NCI-H187 (cell line): Measurements from ENCODE around the gene STK32C.
"Not testable (repeated sequence)": the region's sequence is repeated elsewhere in the genome, so short reads cannot be mapped to it uniquely, and the experiment has no call there.

Source experiments
- DNase-seq, 2 experiments: peaks; one replicate each; lab custom pipeline; 2025; lab: John Stamatoyannopoulos, UW

Gene STK32C

GRCh38 chr10:132307823-132308586 lies at the start of gene STK32C:
STK32C (minus strand) TSS chr10:132307950; CDS start chr10:132307833, 117 bp downstream.
- DNase-seq, result peak; percentile 7 to 63

GRCh38 chr10:132356621-132357195 lies 49.0 kb upstream of the STK32C start:
- DNase-seq, result no peak

GRCh38 chr10:132355754-132356153 lies 48.0 kb upstream of the STK32C start:
- no peak for DNase-seq

- DNase-seq, result no peak
These were observed 47.5 kb upstream of the STK32C start for GRCh38 chr10:132355297-132355696.

DNA sequence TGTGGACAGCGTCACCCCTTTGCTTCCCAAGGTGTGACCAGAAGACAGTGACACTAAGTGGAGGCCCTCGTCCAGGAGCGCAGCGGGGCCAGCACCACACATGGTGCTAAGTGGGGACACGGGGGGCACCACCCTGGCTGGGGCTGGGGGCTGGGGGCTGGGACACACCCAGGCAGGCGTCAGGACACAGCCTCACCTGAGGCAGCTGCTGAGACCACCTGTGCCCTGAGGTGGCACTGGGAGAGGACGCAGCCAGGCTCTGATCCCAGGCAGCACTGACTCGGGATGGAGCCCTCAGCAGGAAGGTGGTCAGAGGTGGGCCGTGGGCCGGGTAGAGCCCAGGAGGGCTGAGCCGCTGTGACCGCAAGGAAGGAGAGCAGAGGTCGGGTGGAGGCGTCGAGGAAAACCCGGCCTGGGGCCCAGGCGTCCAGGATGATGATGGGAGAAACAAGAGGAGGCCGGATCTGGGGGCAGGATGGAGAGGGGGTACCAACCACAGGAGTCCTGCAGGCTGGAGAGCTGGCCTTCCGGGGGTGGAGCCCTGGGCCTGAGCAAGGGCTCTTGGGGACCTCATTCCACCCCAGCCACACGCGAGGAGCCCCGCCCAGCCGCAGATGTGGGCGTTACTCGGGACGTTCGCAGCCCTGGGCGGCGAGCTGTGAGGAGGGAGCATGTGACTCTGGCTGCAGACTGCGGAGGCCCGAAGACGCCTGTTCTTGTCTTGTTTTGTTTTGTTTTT lies 46.8 kb upstream of the STK32C start:
- DNase-seq, result no peak

DNA sequence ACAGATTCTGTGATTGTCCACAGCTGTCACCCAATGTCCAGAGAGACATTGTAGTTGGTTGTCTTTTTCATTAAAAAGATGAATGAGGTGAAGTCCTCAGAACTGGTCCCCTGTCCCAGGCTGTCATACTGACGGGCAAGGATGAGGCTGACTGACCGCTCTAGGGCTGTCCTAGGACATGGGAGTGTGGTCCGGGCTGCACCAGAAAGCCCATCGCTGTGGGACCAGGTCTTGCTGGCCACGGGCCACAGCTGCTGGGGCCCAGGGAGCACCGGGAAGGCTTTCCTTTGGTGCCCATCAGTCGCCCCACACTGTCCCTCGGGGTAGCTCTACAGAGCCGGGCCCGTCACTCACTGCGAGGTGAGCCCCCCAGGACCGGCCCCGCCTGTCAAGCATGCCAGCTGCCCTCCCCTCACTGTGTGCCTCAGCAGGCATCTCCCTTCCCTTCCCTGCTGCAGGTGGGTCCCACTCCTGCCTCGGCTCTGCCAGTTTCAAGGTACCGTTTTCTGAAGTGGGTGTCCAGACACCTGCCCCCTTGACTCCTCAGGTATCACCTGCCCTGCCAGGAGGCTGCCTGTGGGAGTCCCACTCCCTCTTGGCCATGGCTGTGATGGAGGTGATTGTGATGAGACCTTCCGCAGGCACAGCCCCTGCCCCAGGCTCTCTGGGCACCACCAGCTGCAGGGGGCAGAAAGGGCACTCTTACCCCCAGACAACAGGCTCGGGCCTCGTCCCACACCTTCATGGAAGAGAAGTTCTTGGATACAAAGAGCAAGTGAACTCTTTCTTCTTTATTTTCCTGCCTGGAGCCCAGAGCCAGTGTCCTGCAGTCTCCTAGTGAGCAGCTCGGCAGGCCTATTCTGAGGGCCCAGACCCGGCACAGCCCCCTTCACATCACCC lies 46.0 kb upstream of the STK32C start:
- DNase-seq, result no peak

DNA sequence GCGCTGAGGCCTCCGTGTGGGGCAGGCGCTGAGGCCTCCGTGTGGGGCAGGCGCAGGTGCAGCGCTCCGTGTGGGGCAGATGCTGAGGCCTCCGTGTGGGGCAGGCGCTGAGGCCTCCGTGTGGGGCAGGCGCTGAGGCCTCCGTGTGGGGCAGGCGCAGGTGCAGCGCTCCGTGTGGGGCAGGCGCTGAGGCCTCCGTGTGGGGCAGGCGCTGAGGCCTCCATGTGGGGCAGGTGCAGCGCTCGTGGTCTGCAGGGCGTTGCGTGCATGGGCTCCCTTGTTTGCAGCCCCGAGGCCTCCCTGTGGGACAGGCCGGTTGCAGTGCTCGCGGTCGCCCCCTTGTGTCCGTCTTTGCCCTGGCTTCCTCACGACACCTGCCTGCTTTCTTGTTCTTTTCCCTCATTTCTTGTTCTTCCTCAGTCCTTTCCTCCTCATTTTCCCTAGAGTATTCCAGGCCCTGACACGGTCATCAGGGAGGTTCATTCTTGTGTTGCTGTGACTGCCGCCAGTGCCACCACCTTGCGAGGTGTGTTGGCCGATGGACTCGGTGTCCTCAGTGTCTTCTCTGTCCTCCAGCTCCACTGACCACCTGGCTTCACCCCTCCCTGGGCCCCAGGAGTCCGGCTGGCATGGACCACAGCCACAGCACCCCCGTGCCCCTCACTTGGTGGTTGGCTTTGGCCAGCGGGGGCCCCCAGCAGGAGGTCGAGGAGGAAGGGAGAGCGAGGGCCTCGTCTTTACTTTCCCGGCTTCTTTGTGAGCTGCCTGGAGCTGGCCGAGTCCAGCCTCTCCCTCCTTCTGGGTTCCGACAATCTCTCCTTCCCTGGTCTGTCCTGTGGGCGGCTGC lies 44.9 kb upstream of the STK32C start:
- not testable (repeated sequence) for DNase-seq

DNA sequence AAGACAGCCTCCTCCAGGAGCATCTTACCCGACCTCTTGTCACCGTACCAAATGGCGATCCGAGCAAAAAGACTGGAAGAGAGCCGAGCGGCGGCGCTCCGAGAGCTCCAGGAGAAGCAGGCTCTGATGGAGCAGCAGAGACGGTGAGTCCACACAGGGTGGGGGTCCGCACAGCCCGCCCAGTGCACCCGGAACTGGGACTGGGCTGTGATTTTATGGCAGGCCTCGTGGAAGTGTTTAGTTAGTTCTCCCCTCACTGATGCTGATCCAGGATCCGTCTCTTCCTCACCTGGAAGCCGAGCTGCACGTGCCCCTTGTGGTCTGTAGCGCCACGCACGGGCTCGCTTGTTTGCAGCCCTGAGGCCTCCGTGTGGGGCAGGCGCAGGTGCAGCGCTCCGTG lies 43.9 kb upstream of the STK32C start:
- no peak for DNase-seq

- DNase-seq, result no peak
These were observed 43.2 kb upstream of the STK32C start for GRCh38 chr10:132350946-132351345.

- no peak for DNase-seq
These were observed 42.6 kb upstream of the STK32C start for GRCh38 chr10:132350391-132350790.

GRCh38 chr10:132349766-132350165 lies 42.0 kb upstream of the STK32C start:
- DNase-seq, result no peak

- DNase-seq, result no peak
These were observed 40.1 kb upstream of the STK32C start for GRCh38 chr10:132347931-132348267.

DNA sequence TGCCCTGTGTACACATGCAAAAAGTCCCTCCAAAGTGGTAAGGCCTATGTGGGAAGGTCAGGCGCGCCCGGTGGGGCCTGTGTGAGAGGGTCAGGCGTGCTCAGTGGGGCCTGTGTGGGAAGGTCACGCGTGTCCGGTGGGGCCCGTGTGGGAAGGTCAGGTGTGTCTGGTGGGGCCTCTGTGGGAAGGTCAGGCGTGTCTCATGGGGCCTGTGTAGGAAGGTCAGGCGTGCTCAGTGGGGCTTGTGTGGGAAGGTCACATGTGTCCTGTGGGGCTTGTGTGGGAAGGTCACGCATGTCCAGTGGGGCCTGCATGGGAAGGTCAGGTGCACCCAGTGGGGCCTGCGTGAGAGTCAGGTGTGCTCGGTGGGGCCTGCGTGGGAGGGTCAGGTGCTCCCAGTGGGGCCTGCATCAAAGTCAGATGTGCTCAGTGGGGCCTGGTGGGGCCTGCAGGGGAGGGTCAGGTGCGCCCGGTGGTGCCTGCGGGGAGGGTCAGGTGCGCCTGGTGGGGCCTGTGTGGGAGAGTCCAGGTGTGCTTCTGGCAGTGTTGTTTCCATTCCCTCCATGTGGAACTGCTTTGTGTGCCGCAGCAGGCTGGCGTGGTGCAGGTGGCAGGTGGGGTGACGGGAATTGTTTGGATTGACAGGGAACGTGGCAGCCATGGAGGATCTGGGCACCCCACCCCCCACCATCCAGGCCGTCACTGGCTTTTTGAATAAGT lies 39.6 kb upstream of the STK32C start:
- DNase-seq, result no peak

DNA sequence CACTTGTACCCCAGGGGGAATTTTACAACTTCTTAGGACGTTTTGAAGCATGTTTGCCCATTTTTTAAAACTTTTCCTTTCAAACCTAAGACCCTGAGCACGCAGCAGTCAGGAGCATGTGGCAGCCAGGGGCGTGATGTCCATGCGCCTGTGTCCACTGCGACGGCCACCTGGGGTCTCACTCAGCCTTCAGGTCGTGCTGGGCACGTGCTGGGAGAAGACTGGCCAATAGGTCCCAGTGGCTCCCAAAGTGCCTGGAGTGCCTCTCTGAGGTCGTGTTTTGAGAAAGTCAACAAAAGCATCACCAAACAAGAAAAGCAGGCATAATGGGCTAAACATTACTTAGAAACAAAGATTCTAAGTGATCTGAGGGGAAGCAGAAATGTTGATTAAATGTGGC lies 39.1 kb upstream of the STK32C start:
- DNase-seq, result no peak

DNA sequence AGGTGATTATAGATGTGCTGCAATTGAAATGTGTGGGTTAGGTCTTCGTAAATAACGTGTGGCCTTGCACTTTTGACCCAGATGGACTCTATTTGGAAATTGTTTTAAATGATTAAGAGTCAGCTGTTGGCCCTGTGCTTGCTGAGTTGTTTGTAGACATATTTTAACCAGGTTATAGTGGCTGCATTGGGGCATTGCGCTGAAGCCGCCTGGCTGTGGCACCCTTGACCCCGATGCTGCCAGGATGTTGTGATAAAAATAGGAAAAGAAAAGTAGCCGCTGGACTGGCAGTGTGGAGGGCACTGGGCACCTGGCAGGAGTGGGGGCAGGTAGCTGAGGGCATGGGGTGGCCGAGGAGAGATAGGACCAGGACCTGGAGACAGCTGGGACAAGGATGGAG lies 37.6 kb upstream of the STK32C start:
- no peak for DNase-seq

- no peak for DNase-seq
These were observed 36.6 kb upstream of the STK32C start for GRCh38 chr10:132344386-132344785.

DNA sequence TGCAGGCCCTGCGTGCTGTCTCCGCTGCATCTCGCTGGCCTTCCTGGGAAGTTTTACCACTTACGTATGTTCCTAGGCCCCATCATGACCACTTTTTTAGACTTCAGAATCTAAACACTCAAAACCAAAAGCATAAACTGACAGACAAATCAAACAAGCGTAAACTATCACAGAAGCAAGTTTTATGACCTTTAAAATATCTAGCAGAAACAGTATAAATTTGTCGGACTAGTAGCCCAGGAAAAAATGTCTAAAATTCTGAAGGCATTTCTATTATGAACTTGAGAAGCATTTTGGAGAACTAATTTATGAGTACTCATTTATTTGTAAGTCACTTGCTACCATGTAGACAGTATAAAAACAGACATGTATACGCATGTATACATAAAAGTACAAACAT lies 34.8 kb upstream of the STK32C start:
- DNase-seq, result no peak

GRCh38 chr10:132341781-132342180 lies 34.0 kb upstream of the STK32C start:
- no peak for DNase-seq

- no peak for DNase-seq
These were observed 33.3 kb upstream of the STK32C start for GRCh38 chr10:132341017-132341416.

DNA sequence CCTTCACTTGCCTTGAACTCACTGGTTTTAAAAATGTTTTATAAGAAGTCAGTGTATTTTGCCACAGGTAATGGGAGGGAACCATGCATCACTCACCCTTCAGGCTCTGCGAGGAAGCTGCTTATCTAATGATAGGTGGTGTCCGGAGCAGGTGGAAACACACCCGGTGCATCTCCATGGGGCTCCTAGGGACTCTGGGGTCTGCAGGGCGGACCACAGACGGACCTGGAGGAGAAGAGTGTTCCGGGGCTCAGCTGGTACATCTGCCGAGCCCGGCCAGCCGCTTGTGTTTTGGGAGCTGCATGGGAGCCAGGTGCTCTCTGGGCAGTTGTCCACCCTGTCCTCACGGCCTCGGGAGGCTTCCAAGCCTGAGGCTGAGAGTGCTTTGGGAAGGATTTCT lies 31.5 kb upstream of the STK32C start:
- DNase-seq, result no peak

DNA sequence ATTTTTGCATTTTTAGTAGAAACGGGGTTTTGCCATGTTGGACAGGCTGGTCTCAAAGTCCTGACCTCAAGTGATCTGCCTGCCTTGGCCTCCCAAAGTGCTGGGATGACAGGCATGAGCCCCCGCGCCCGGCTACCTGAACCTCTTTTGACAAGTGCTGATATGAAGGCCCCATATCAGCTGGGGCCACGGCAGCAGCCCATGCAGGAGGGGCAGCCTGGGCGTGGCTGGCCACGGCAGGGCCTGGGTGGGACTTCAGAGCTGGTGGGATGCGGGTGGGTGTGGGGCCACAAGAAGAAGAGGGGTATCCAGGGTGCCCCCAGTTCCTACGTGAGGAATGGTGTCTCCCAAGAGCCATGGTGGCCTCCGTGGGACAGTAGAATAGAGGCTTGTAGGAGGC lies 31.1 kb upstream of the STK32C start:
- DNase-seq, result no peak
